IPS-15b (cell line): ENCODE data around the gene ZNF350.
"Not testable (repeated sequence)": the region's sequence is repeated elsewhere in the genome, so short reads cannot be mapped to it uniquely, and the experiment has no call there.

Source experiments
- H3K27me3 ChIP-seq: one replicate; pipeline ENCODE4 v1.6.1; 2013; ENCODE audit warnings: low read length; ENCODE audit not compliant: control insufficient read depth, insufficient read depth
- H3K36me3 ChIP-seq: one replicate; pipeline ENCODE4 v1.6.1; 2013; ENCODE audit warnings: low read length; ENCODE audit not compliant: control insufficient read depth, insufficient read depth
- H3K4me1 ChIP-seq: one replicate; pipeline ENCODE4 v1.6.1; 2013; ENCODE audit warnings: mild to moderate bottlenecking, low read length; ENCODE audit not compliant: control insufficient read depth, insufficient read depth
- H3K4me3 ChIP-seq: one replicate; pipeline ENCODE4 v1.5.1; 2013; ENCODE audit warnings: low read depth, low read length
- H3K9ac ChIP-seq: one replicate; pipeline ENCODE4 v1.6.1; 2013; ENCODE audit warnings: low read depth, mild to moderate bottlenecking, low read length
- H3K9me3 ChIP-seq: one replicate; pipeline ENCODE4 v1.6.1; 2013; ENCODE audit warnings: mild to moderate bottlenecking, low read length; ENCODE audit not compliant: control insufficient read depth, insufficient read depth

ZNF350 gene

GRCh38 chr19:51965583-51965982 lies 21.1 kb downstream of the ZNF350 start:
- Histone ChIP-seq H3K4me1 (no peaks in the 10 kb centered on the region), H3K9ac (no peak overlapping the region), H3K27me3 (no peaks in the 10 kb centered on the region), H3K4me3 (no peak overlapping the region), H3K9me3 (peaks cover 7% of the 10 kb centered on the region), H3K36me3 (peaks cover 17% of the 10 kb centered on the region)

- H3K36me3 ChIP-seq, result peaks cover 12% of the 10 kb centered on the region
- not testable (repeated sequence) for H3K4me3 ChIP-seq, H3K9me3 ChIP-seq, H3K9ac ChIP-seq, H3K27me3 ChIP-seq, H3K4me1 ChIP-seq
Measured at GRCh38 chr19:51960621-51961233, 25.9 kb downstream of the ZNF350 start.

GRCh38 chr19:51959791-51960190 lies 26.8 kb downstream of the ZNF350 start:
- Histone ChIP-seq H3K27me3 (no peaks in the 10 kb centered on the region), H3K9ac (no peak overlapping the region), H3K4me3 (no peak overlapping the region), H3K4me1 (no peaks in the 10 kb centered on the region), H3K36me3 (peaks cover 3% of the 10 kb centered on the region), H3K9me3 (peaks cover 4% of the 10 kb centered on the region)

- not testable (repeated sequence) for H3K36me3 ChIP-seq, H3K9me3 ChIP-seq, H3K4me1 ChIP-seq, H3K9ac ChIP-seq, H3K27me3 ChIP-seq, H3K4me3 ChIP-seq
Measured at GRCh38 chr19:51957846-51958245, 28.8 kb downstream of the ZNF350 start.

- Histone ChIP-seq H3K27me3 (no peaks in the 10 kb centered on the region), H3K4me3 (no peak overlapping the region), H3K4me1 (no peaks in the 10 kb centered on the region), H3K9ac (no peak overlapping the region), H3K9me3 (peaks cover 36% of the 10 kb centered on the region), H3K36me3 (peaks cover 17% of the 10 kb centered on the region)
Measured at GRCh38 chr19:51948975-51949374, 37.7 kb downstream of the ZNF350 start.

DNA sequence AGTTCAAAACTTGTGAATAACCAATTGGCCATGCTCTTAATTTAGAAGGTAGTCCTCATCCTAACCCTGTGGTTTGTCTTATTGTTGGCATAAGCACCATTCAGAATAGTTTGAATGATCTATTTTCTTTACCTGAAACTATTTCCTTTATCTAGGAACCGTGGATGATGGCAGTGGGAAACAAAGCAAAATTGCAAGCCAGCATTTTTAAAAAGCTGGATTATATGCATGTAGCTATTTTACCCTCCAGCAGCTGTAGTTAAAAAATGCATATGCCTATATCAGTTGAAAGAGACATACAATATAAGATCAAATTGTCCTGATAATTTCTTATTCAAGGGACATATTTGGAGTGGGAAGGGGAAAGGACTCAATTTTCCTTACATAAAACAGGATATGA lies 40.0 kb downstream of the ZNF350 start:
- H3K9ac ChIP-seq, result no peak overlapping the region
- no peak overlapping the region for H3K4me3 ChIP-seq
- H3K9me3 ChIP-seq, result peaks cover 51% of the 10 kb centered on the region
- H3K4me1 ChIP-seq, result no peaks in the 10 kb centered on the region
- no peaks in the 10 kb centered on the region for H3K27me3 ChIP-seq
- H3K36me3 ChIP-seq, result peaks cover 40% of the 10 kb centered on the region

- Histone ChIP-seq H3K9ac (no peak overlapping the region), H3K36me3 (peaks cover 56% of the 10 kb centered on the region), H3K27me3 (no peaks in the 10 kb centered on the region), H3K9me3 (peaks cover 59% of the 10 kb centered on the region), H3K4me3 (peak overlapping the region; percentile 14), H3K4me1 (no peaks in the 10 kb centered on the region)
Measured at GRCh38 chr19:51944798-51945552, 41.7 kb downstream of the ZNF350 start.

GRCh38 chr19:51938936-51939335 lies 47.7 kb downstream of the ZNF350 start:
- H3K36me3 ChIP-seq, result peaks cover 71% of the 10 kb centered on the region
- no peak overlapping the region for H3K4me3 ChIP-seq
- no peaks in the 10 kb centered on the region for H3K27me3 ChIP-seq
- H3K9me3 ChIP-seq, result peaks cover 42% of the 10 kb centered on the region
- no peak overlapping the region for H3K9ac ChIP-seq
- no peaks in the 10 kb centered on the region for H3K4me1 ChIP-seq

GRCh38 chr19:51931921-51932320 lies 54.7 kb downstream of the ZNF350 start:
- Histone ChIP-seq H3K4me3 (no peak overlapping the region), H3K27me3 (no peaks in the 10 kb centered on the region), H3K9ac (no peak overlapping the region), H3K4me1 (no peaks in the 10 kb centered on the region), H3K9me3 (peaks cover 7% of the 10 kb centered on the region), H3K36me3 (peaks cover 28% of the 10 kb centered on the region)

DNA sequence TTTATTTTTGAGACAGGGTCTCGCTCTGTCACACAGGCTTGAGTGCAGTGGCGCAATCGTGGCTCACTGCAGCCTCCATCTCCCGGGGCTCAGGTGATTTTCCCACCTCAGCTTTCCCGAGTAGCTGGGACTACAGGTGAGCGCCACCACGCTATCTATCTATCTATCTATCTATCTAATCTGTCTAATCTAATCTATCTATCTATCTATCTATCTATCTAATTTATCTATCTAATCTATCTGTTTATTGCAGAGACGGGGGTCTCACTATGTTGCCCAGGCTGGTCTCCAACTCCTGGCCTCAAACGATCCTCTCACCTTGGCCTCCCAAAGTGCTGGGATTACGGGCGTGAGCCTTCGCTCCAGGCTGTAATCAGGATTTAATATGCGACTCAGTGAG lies 58.8 kb downstream of the ZNF350 start:
- H3K27me3 ChIP-seq, result no peaks in the 10 kb centered on the region
- H3K36me3 ChIP-seq, result peaks cover 7% of the 10 kb centered on the region
- H3K4me3 ChIP-seq, result peak overlapping the region; percentile 87
- H3K4me1 ChIP-seq, result no peaks in the 10 kb centered on the region
- peak overlapping the region; percentile 97 for H3K9ac ChIP-seq
- H3K9me3 ChIP-seq, result peaks cover 7% of the 10 kb centered on the region

DNA sequence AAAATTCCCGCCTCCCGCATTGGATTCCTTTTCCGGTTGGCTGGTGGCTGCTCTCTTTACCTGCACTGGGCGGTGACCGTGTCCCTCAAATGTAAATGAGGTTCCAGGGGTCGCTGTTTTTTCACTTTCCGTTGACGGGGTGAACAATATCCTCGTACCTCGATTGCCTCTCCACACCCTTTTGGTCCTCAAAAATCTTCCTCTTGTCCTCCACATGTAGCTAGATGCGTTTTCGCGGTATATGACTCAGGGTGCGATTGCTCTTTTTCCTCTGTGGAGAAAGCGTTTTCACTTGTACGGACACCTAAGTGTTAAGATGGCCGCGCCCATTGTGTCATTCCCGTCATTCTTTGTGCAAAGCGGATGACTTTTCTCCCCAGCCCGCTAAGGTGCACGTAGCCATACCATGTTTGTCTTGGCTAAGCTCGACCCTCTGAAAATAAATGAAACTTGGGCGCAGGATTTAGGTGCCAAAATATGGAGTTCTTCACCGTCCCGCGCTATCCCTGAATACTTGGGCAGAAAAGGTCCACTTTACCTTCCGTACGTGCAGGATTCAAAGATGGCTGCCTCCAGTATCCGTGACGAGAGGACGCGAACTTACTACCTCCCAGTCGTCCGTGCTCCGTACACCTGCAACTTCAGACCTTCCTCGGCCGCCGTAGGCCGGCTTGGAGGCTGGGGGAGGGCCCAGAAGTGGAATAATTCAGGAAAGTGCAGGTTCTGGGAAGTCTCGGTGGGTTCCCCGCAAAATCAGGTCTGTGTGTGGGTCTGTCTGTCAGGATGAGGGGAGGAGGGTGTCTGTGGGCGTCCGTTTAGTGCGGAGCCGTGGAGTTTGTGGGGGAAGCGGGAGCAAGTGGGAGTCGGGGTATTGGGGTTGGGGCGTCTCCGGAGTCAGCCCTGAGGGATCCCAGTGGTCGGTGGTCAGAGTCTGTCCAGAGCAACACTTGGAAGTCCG lies 59.6 kb downstream of the ZNF350 start, which contains the start of gene ZNF613:
ZNF613 (plus strand) TSS at position 689 of the 958 bp plus-strand sequence. CDS start 8,749 bp downstream, outside the sequence.
- peaks cover 3% of the 10 kb centered on the region for H3K36me3 ChIP-seq
- no peaks in the 10 kb centered on the region for H3K27me3 ChIP-seq
- peaks cover 15% of the 10 kb centered on the region for H3K9me3 ChIP-seq
- H3K9ac ChIP-seq, result peak within 1 kb of the TSS; percentile 97
- H3K4me1 ChIP-seq, result no peaks in the 10 kb centered on the region
- H3K4me3 ChIP-seq, result peak within 1 kb of the TSS; percentile 87
